T follicular helper cell (primary cell): ENCODE data around the gene CRYBA2.
A peak's percentile ranks its signal among the peaks of the same experiment; 100 is the strongest.

ENCODE experiments used
- DNase-seq: peaks from one replicate; pipeline ENCODE4 v3.0.0-alpha.2; 2020; ENCODE audit warnings: low read depth

Gene CRYBA2

GRCh38 chr2:218999021-218999880 lies 6.0 kb upstream of the CRYBA2 start:
- DNase-seq, result no peak

- no peak for DNase-seq
Measured at GRCh38 chr2:218998414-218999002, 5.3 kb upstream of the CRYBA2 start.

- no peak for DNase-seq
Measured at GRCh38 chr2:218997731-218998130, 4.5 kb upstream of the CRYBA2 start.

GRCh38 chr2:218996937-218997336 lies 3.7 kb upstream of the CRYBA2 start:
- DNase-seq, result no peak

GRCh38 chr2:218995972-218996711 lies 2.9 kb upstream of the CRYBA2 start:
- DNase-seq, result peak; percentile 61

- no peak for DNase-seq
Measured at GRCh38 chr2:218995561-218995960, 2.3 kb upstream of the CRYBA2 start.

GRCh38 chr2:218992703-218993344 lies 398 bp downstream of the CRYBA2 start:
- DNase-seq, result no peak

- DNase-seq, result no peak
Measured at GRCh38 chr2:218992196-218992595, 1.0 kb downstream of the CRYBA2 start.

- DNase-seq, result no peak
Measured at GRCh38 chr2:218991674-218992168, 1.5 kb downstream of the CRYBA2 start.

- DNase-seq, result no peak
Measured at GRCh38 chr2:218990612-218991011, 2.6 kb downstream of the CRYBA2 start.

- DNase-seq, result no peak
Measured at GRCh38 chr2:218990052-218990451, 3.2 kb downstream of the CRYBA2 start.

- no peak for DNase-seq
Measured at GRCh38 chr2:218988650-218989049, 4.6 kb downstream of the CRYBA2 start.

- DNase-seq, result no peak
Measured at GRCh38 chr2:218988164-218988563, 5.1 kb downstream of the CRYBA2 start.

- no peak for DNase-seq
Measured at GRCh38 chr2:218986148-218986761, 7.0 kb downstream of the CRYBA2 start.

GRCh38 chr2:218985325-218986091 lies 7.7 kb downstream of the CRYBA2 start:
- DNase-seq, result no peak

GRCh38 chr2:218985021-218985324 lies 8.2 kb downstream of the CRYBA2 start, which contains the start of gene FEV:
TSS of gene FEV (minus strand) at chr2:218985184. CDS start at chr2:218985075, 109 bp downstream.
- DNase-seq, result no peak

GRCh38 chr2:218984239-218985020 lies 8.8 kb downstream of the CRYBA2 start:
- DNase-seq, result no peak

GRCh38 chr2:218983934-218984238 lies 9.3 kb downstream of the CRYBA2 start:
- no peak for DNase-seq

GRCh38 chr2:218983263-218983933 lies 9.8 kb downstream of the CRYBA2 start:
- no peak for DNase-seq
